Subcutaneous adipose tissue (tissue), 4 donors: ENCODE data around the gene SRPK1. TPM values are rescaled to one million over a fixed set of nuclear protein-coding genes. Genes with fewer than 3 reads are reported as not detected.

Experiments
- CTCF ChIP-seq: fragments of 450-650 bp; IDR thresholded peaks from one replicate; pipeline ENCODE4 v1.5.1; 2016; ENCODE audit warnings: low read depth, mild to moderate bottlenecking, control low read depth, antibody characterized with exemption, moderate library complexity
- total RNA-seq, 4 donors: library from RNA; depleted of rRNA; stranded (reverse); fragments of >200 nt; gene quantifications; one replicate each; pipeline ENCODE4 v1.1.0, GENCODE V29; 2016

The SRPK1 gene
- total RNA-seq = 10 to 100 TPM; 26.2 to 38.8 (median 33.1) TPM

- TF ChIP-seq CTCF = no peak
Measured at GRCh38 chr6:35920793-35921732, at the start of gene SRPK1. SRPK1 (minus strand) TSS chr6:35921098; CDS start chr6:35921056, 42 bp downstream.

- no peak for TF ChIP-seq CTCF
Measured at GRCh38 chr6:35970181-35970580, 49.3 kb upstream of the SRPK1 start.

- TF ChIP-seq CTCF = no peak
Measured at GRCh38 chr6:35969646-35970045, 48.7 kb upstream of the SRPK1 start.

GRCh38 chr6:35968821-35969220 is 47.9 kb upstream of the SRPK1 start:
- no peak for TF ChIP-seq CTCF

GRCh38 chr6:35967076-35967774 is 46.3 kb upstream of the SRPK1 start:
- TF ChIP-seq CTCF = no peak

GRCh38 chr6:35962779-35963560 is 42.1 kb upstream of the SRPK1 start:
- no peak for TF ChIP-seq CTCF

- no peak for TF ChIP-seq CTCF
Measured at GRCh38 chr6:35960187-35960586, 39.3 kb upstream of the SRPK1 start.
